HG02571 (cell line): ENCODE data around the gene VSIG10.
"Not testable (repeated sequence)": the region's sequence is repeated elsewhere in the genome, so short reads cannot be mapped to it uniquely, and the experiment has no call there.

Source experiments
- ATAC-seq: cut with Tn5 transposase; IDR thresholded peaks from one replicate; pipeline ENCODE4 v1.9.1; 2021; ENCODE audit warnings: mild to moderate bottlenecking, moderate library complexity; ENCODE audit not compliant: unreplicated experiment

Gene VSIG10

GRCh38 chr12:118035190-118036041, 68.4 kb downstream of the VSIG10 start:
- ATAC-seq, result peak; percentile 74

GRCh38 chr12:118034429-118035189, 69.2 kb downstream of the VSIG10 start:
- ATAC-seq, result no peak

GRCh38 chr12:118033902-118034301, 69.9 kb downstream of the VSIG10 start:
- ATAC-seq, result no peak

- ATAC-seq, result no peak
These were observed 70.5 kb downstream of the VSIG10 start for GRCh38 chr12:118033323-118033722.

GRCh38 chr12:118032188-118032587, 71.6 kb downstream of the VSIG10 start:
- ATAC-seq, result no peak

- ATAC-seq, result no peak
These were observed 74.6 kb downstream of the VSIG10 start for GRCh38 chr12:118029166-118029565.

- ATAC-seq, result no peak
These were observed 78.6 kb downstream of the VSIG10 start for GRCh38 chr12:118025168-118025567.

GRCh38 chr12:118023301-118023860, 80.4 kb downstream of the VSIG10 start:
- no peak for ATAC-seq

GRCh38 chr12:118022728-118023109, 81.1 kb downstream of the VSIG10 start:
- ATAC-seq, result no peak

- ATAC-seq, result not testable (repeated sequence)
These were observed 81.6 kb downstream of the VSIG10 start for GRCh38 chr12:118022097-118022727.

- ATAC-seq, result no peak
These were observed 83.8 kb downstream of the VSIG10 start for GRCh38 chr12:118020036-118020435.

- no peak for ATAC-seq
These were observed 85.9 kb downstream of the VSIG10 start for GRCh38 chr12:118017926-118018325.

- peak; percentile 99 for ATAC-seq
These were observed 87.2 kb downstream of the VSIG10 start, which contains the start of gene RFC5 for GRCh38 chr12:118016424-118017264. Gene RFC5, plus strand, starts transcription at chr12:118016703. Its CDS starts 125 bp downstream, at chr12:118016828.

- no peak for ATAC-seq
These were observed 87.9 kb downstream of the VSIG10 start for GRCh38 chr12:118015944-118016343.

GRCh38 chr12:118015306-118015705, 88.5 kb downstream of the VSIG10 start:
- no peak for ATAC-seq
